ENCODE measurements around the gene VWF. TPM values are rescaled to one million over a fixed set of nuclear protein-coding genes. Genes with fewer than 3 reads are reported as not detected.

VWF gene
- total RNA-seq, 1 donor from 2014 or later = 0.06 TPM

GRCh38 chr12:6115389-6115788 lies 9.1 kb downstream of the VWF start:
- H3K4me3 ChIP-seq (ENCODE audit: low read depth, low read length) = no peak overlapping the region
- TF ChIP-seq CTCF (conservative IDR thresholded peaks at IDR 0.05; ENCODE audit: low read depth, low read length) = no peak
- no peak for DNase-seq (ENCODE audit: low read depth)

GRCh38 chr12:6114476-6114870 lies 10.0 kb downstream of the VWF start:
- DNase-seq (ENCODE audit: low read depth) = no peak
- TF ChIP-seq CTCF (conservative IDR thresholded peaks at IDR 0.05; ENCODE audit: low read depth, low read length) = no peak
- no peak overlapping the region for H3K4me3 ChIP-seq (ENCODE audit: low read depth, low read length)

GRCh38 chr12:6113691-6114475 lies 10.6 kb downstream of the VWF start:
- no peak overlapping the region for H3K4me3 ChIP-seq (ENCODE audit: low read depth, low read length)
- no peak for DNase-seq (ENCODE audit: low read depth)
- TF ChIP-seq CTCF (conservative IDR thresholded peaks at IDR 0.05; ENCODE audit: low read depth, low read length) = no peak

- no peak for TF ChIP-seq CTCF (conservative IDR thresholded peaks at IDR 0.05; ENCODE audit: low read depth, low read length)
- no peak overlapping the region for H3K4me3 ChIP-seq (ENCODE audit: low read depth, low read length)
- DNase-seq (ENCODE audit: low read depth) = no peak
Measured at GRCh38 chr12:6112004-6112403, 12.5 kb downstream of the VWF start.

GRCh38 chr12:6110006-6110405 lies 14.5 kb downstream of the VWF start:
- TF ChIP-seq CTCF (conservative IDR thresholded peaks at IDR 0.05; ENCODE audit: low read depth, low read length) = no peak
- H3K4me3 ChIP-seq (ENCODE audit: low read depth, low read length) = no peak overlapping the region
- no peak for DNase-seq (ENCODE audit: low read depth)

- TF ChIP-seq CTCF (conservative IDR thresholded peaks at IDR 0.05; ENCODE audit: low read depth, low read length) = no peak
- no peak overlapping the region for H3K4me3 ChIP-seq (ENCODE audit: low read depth, low read length)
- no peak for DNase-seq (ENCODE audit: low read depth)
Measured at GRCh38 chr12:6106218-6106617, 18.3 kb downstream of the VWF start.

GRCh38 chr12:6104842-6105241 lies 19.6 kb downstream of the VWF start:
- DNase-seq (ENCODE audit: low read depth) = no peak
- no peak overlapping the region for H3K4me3 ChIP-seq (ENCODE audit: low read depth, low read length)
- no peak for TF ChIP-seq CTCF (conservative IDR thresholded peaks at IDR 0.05; ENCODE audit: low read depth, low read length)

Measured in epithelial cell of proximal tubule (primary cell).